ENCODE data around the gene PHKB.

GRCh38 chr16:47600376-47600775 is 139.2 kb downstream of the PHKB start:
- TF ChIP-seq POLR2AphosphoS5 (IDR thresholded peaks at IDR 0.05; ENCODE audit: low read depth, low read length) = no peak
- no peak for TF ChIP-seq TAF1 (IDR thresholded peaks at IDR 0.05; ENCODE audit: borderline replicate concordance, insufficient read depth, low read length)
- no peak for TF ChIP-seq REST (IDR thresholded peaks at IDR 0.05; ENCODE audit: insufficient read depth in 1 of 2, low read depth in 2 of 2, low read length in 2 of 2)
- no peak for TF ChIP-seq SIN3A (IDR thresholded peaks at IDR 0.05; ENCODE audit: borderline replicate concordance, insufficient read depth, low read length)
- no peak for TF ChIP-seq FOXP2 (optimal IDR thresholded peaks at IDR 0.05; ENCODE audit: borderline replicate concordance, extremely low read depth, extremely low read length, insufficient read depth)

Data from PFSK-1 (cell line).